ENCODE data around the gene PAK4. TPM values are rescaled to one million over a fixed set of nuclear protein-coding genes. Genes with fewer than 3 reads are reported as not detected.
"Not testable (repeated sequence)": the region's sequence is repeated elsewhere in the genome, so short reads cannot be mapped to it uniquely, and the experiment has no call there.

Gene PAK4
- total and polyA plus RNA-seq, 10 of the 15 experiments (the other 5 are each of a cell fraction or from before 2014, with no cell fraction given): 0.08 to 19.3 (median 5.9) TPM

DNA sequence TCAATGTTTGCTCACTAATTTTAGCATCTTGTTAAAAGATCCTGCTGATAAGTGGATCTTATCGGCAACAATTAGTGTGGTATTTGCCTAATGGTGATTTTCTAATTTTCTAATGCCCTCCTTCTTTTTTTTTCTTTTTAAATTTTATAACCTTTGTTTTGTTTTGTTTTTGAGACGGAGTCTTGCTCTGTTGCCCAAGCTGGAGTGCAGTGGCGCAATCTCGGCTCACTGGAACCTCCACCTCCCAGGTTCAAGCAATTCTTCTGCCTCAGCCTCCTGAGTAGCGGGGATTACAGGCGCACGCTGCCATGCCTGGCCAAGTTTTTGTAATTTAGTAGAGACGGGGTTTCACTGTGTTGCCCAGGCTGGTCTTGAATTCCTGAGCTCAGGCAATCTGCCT is 35.6 kb upstream of the PAK4 start:
- ATAC-seq; H2AFZ ChIP-seq (ENCODE audit: control insufficient read depth, low read depth, low read length); POLR2A ChIA-PET; in situ Hi-C loops (cut with MboI); RAD21 ChIA-PET (ENCODE audit: unreplicated experiment); FAIRE-seq; H3K27me3 ChIP-seq (replicated peaks in 1 of 2; ENCODE audit: control insufficient read depth in 2 of 2, insufficient read depth in 2 of 2, low read length in 1 of 2); H3K27ac ChIP-seq (ENCODE audit: control insufficient read depth, insufficient read depth); intact Hi-C loops (cut with micrococcal nuclease; ENCODE audit: unreplicated experiment); H3K4me3 ChIP-seq; H3K4me1 ChIP-seq (ENCODE audit: control insufficient read depth, insufficient read depth, low read length); H4K20me1 ChIP-seq (ENCODE audit: control insufficient read depth, insufficient read depth); BruUV-seq (replicated peaks); DNase-seq (ENCODE audit: low read depth, low spot score); H3K9ac ChIP-seq (ENCODE audit: control insufficient read depth, insufficient read depth, low read length); H3K79me2 ChIP-seq (ENCODE audit: control insufficient read depth, insufficient read depth, low read length); H3K36me3 ChIP-seq (ENCODE audit: control insufficient read depth in 2 of 2, insufficient read depth in 2 of 2, low read length in 1 of 2); CTCF ChIA-PET; SMC1A ChIA-PET (ENCODE audit: uncharacterized antibody, unreplicated experiment); H3K9me3 ChIP-seq (replicated peaks; ENCODE audit: control insufficient read depth, insufficient read depth, low read length); H3K4me2 ChIP-seq (ENCODE audit: control insufficient read depth, insufficient read depth): not testable (repeated sequence)
- WGBS (ENCODE audit: insufficient coverage, insufficient replicate concordance, low lambda C conversion rate, missing lambda C conversion rate): 64% methylated on average over 8 of the region's 8 CpGs

GRCh38 chr19:39090881-39091280 is 34.7 kb upstream of the PAK4 start:
- ChIA-PET SMC1A (ENCODE audit: uncharacterized antibody, unreplicated experiment) (interaction anchor here (0.8 kb wide), 1 partner anchor 129 kb away, joined by 3 read pairs; no protein-coding TSS in a partner anchor), CTCF (no interaction called here), RAD21 (ENCODE audit: unreplicated experiment) (no interaction called here), POLR2A (interaction anchor here (0.6 kb wide), 1 partner anchor 19 kb away, joined by 3 read pairs; no protein-coding TSS in a partner anchor)
- no peaks in the 10 kb centered on the region for H3K79me2 ChIP-seq (ENCODE audit: control insufficient read depth, insufficient read depth, low read length)
- no peaks in the 10 kb centered on the region for H4K20me1 ChIP-seq (ENCODE audit: control insufficient read depth, insufficient read depth)
- no peaks in the 10 kb centered on the region for H3K4me1 ChIP-seq (ENCODE audit: control insufficient read depth, insufficient read depth, low read length)
- FAIRE-seq (no peak), ATAC-seq (no peak), DNase-seq (ENCODE audit: low read depth, low spot score) (no peak)
- no peak overlapping the region for H3K4me3 ChIP-seq
- 82% methylated on average over 3 of the region's 4 CpGs for WGBS (ENCODE audit: insufficient coverage, insufficient replicate concordance, low lambda C conversion rate, missing lambda C conversion rate)
- no peaks in the 10 kb centered on the region for H3K9me3 ChIP-seq (replicated peaks; ENCODE audit: control insufficient read depth, insufficient read depth, low read length)
- no peaks in the 10 kb centered on the region; a peak in 1 of 4 replicates for H3K27me3 ChIP-seq (replicated peaks in 1 of 2; ENCODE audit: control insufficient read depth in 2 of 2, insufficient read depth in 2 of 2, low read length in 1 of 2)
- no peak overlapping the region for H3K4me2 ChIP-seq (ENCODE audit: control insufficient read depth, insufficient read depth)
- no TSS peak for BruUV-seq (replicated peaks)
- no peak overlapping the region for H3K27ac ChIP-seq (ENCODE audit: control insufficient read depth, insufficient read depth)
- TF ChIP-seq CHD2 (IDR thresholded peaks at IDR 0.05; ENCODE audit: borderline replicate concordance, low read depth, low read length) (no peak), KLF5 (IDR thresholded peaks at IDR 0.05; ENCODE audit: partially characterized antibody) (no peak), JUNB (IDR thresholded peaks at IDR 0.05) (no peak), FOXM1 (IDR thresholded peaks at IDR 0.05; ENCODE audit: low read depth, low read length) (no peak), ZNF592 (IDR thresholded peaks at IDR 0.05) (no peak)
- intact Hi-C loops (cut with micrococcal nuclease; ENCODE audit: unreplicated experiment) (no loop called here), in situ Hi-C loops (cut with MboI) (no loop called here)
- H3K36me3 ChIP-seq (ENCODE audit: control insufficient read depth in 2 of 2, insufficient read depth in 2 of 2, low read length in 1 of 2): no peaks in the 10 kb centered on the region
- no peak overlapping the region for H2AFZ ChIP-seq (ENCODE audit: control insufficient read depth, low read depth, low read length)
- H3K9ac ChIP-seq (ENCODE audit: control insufficient read depth, insufficient read depth, low read length): no peak overlapping the region

- CTCF ChIA-PET; H3K9me3 ChIP-seq (replicated peaks; ENCODE audit: control insufficient read depth, insufficient read depth, low read length); ATAC-seq; H2AFZ ChIP-seq (ENCODE audit: control insufficient read depth, low read depth, low read length); H3K27ac ChIP-seq (ENCODE audit: control insufficient read depth, insufficient read depth); SMC1A ChIA-PET (ENCODE audit: uncharacterized antibody, unreplicated experiment); POLR2A ChIA-PET; H3K79me2 ChIP-seq (ENCODE audit: control insufficient read depth, insufficient read depth, low read length); H3K4me3 ChIP-seq; H4K20me1 ChIP-seq (ENCODE audit: control insufficient read depth, insufficient read depth); RAD21 ChIA-PET (ENCODE audit: unreplicated experiment); FAIRE-seq; H3K9ac ChIP-seq (ENCODE audit: control insufficient read depth, insufficient read depth, low read length); H3K4me1 ChIP-seq (ENCODE audit: control insufficient read depth, insufficient read depth, low read length); in situ Hi-C loops (cut with MboI); H3K4me2 ChIP-seq (ENCODE audit: control insufficient read depth, insufficient read depth); H3K27me3 ChIP-seq (replicated peaks in 1 of 2; ENCODE audit: control insufficient read depth in 2 of 2, insufficient read depth in 2 of 2, low read length in 1 of 2); H3K36me3 ChIP-seq (ENCODE audit: control insufficient read depth in 2 of 2, insufficient read depth in 2 of 2, low read length in 1 of 2); BruUV-seq (replicated peaks); intact Hi-C loops (cut with micrococcal nuclease; ENCODE audit: unreplicated experiment); DNase-seq (ENCODE audit: low read depth, low spot score): not testable (repeated sequence)
- WGBS (ENCODE audit: insufficient coverage, insufficient replicate concordance, low lambda C conversion rate, missing lambda C conversion rate): 22% methylated on average over 5 of the region's 5 CpGs
Observed at GRCh38 chr19:39095799-39096540, 29.6 kb upstream of the PAK4 start.
